Raji (cell line): ENCODE measurements around the gene FAM217A.

Source experiments
- POLR2A ChIP-seq: IDR thresholded peaks from 2 replicates; pipeline ENCODE4 v1.6.1; 2011; ENCODE audit warnings: low read depth, low read length, control low read depth; ENCODE audit not compliant: insufficient read depth

Gene FAM217A

DNA sequence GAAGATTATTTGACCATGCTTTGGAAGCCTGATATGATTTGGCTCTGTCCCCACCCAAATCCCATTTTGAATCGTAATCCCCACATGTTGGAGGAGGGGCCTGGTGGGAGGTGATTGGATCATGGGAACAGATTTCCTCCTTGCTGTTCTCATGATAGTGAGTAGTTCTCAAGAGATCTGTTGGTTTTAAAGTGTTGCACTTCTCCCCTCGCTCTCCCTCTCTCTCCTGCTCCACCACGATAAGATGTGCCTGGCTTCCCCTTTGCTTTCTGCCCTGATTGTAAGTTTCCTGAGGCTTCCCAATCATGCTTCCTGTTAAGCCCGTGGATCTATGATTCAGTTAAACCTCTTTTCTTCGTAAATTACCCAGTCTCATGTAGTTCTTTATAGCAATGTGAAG, 21.7 kb upstream of the FAM217A start:
- TF ChIP-seq POLR2A: no peak

DNA sequence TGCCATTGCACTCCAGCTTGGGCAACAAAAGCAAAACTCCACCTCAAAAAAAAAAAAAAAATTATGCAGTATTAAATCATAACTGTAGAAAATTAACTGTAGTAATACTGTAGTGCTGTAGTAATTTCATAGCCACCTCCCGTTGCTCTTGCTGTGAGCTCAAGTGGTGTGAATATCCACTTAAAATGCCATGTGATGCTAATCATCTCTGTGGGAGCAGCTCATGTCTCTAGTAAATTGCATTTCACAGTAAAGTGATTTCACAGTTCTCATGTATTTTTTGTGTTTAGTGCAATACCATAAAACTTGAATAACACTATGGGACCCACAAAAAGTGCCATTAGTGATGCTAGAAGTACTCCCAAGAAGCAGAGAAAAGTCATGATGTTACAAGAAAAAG, 14.4 kb upstream of the FAM217A start:
- TF ChIP-seq POLR2A: no peak

DNA sequence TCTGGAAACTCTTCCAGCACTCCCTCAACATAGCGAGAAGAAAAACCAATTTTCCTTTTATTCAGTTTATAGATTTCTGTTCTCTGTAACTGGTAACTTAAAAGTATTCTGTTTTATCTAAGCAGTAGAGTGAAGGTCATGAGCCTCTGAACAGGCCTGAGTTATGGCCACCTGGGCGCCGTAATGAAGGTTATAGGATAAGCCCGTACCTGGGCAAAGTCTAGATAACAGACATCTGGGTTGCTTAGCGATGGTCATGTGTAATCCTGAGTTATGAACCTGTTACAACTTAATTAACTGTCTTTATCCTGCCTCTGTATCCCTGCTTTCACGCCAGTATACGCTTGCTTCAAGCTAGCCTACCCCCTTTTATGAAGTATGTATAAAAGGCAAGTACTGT, 13.0 kb upstream of the FAM217A start:
- no peak for TF ChIP-seq POLR2A

DNA sequence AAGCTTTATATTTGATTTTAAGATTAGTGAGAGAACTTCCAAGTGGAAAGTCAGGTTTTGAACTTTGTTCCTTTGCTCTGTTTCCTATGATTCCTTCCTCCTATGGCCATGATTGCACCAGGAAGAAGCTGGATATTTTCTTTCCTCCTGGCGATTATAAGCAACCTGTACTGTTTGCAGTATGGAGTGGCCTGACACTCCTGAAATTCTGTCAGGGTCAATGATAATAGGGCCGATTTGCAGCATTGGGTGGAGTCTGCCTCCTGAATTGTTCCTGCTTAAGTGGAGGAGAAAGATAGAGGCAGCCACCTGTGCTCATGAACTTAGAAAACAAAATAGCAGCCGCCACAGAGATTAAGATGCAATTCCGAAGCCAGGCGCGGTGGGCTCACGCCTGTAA, 9.8 kb upstream of the FAM217A start:
- no peak for TF ChIP-seq POLR2A

DNA sequence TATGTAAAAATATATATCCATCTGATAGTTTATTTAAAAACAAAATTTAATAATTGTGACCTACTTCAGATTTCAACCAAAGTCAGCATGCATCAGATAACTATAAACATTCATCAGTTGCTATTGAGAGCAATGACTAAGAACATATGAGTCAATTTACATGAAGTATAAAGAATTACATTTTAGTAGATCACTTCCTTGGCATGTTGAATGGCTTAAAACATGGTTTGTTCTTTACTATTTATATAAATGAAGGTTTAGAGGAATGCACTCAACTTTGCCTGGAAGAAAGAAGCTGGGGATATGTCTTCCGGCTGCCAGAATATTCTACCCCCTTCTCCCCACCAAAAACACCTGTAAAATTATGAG, 6.4 kb upstream of the FAM217A start:
- TF ChIP-seq POLR2A: no peak

DNA sequence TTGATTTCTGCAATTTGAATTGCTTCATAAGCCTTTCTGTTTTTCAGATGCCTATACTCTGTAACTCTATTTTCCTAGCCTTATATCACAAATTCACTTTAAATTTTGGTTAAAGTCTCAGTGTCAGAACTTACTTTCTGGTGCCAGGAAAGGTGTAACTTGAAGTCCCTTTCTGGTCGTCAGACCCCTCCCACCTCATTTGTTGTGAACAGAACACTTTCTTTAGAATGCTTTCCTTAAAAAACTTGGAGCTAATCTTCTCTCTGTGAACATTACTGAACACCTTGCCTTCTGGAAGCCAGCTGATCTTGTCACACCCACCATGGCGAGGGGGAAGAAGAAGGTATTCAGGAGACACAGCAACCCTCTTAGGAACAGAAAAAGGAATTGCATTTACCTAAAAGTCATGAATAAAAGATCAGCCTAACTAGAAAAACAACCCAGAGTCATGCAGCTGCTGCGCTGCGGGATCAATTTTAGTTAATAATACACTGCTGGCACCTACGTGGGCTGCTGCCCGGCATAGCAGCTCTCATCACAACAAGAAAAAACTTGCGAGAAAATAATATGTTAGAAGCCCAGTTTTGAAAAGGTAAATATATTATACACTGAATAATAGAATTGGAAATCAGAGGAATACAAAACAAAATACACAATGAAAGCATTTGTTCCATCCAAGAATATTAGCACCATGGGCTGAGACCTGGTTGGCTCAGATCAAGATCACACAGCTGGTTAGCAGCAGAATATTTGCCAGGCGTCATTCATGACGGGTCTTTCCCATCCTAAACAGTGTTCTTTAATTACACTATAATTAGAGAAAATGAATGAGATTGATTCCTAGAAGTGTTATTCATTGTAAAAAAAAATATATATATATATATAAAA, 5.8 kb upstream of the FAM217A start:
- no peak for TF ChIP-seq POLR2A

DNA sequence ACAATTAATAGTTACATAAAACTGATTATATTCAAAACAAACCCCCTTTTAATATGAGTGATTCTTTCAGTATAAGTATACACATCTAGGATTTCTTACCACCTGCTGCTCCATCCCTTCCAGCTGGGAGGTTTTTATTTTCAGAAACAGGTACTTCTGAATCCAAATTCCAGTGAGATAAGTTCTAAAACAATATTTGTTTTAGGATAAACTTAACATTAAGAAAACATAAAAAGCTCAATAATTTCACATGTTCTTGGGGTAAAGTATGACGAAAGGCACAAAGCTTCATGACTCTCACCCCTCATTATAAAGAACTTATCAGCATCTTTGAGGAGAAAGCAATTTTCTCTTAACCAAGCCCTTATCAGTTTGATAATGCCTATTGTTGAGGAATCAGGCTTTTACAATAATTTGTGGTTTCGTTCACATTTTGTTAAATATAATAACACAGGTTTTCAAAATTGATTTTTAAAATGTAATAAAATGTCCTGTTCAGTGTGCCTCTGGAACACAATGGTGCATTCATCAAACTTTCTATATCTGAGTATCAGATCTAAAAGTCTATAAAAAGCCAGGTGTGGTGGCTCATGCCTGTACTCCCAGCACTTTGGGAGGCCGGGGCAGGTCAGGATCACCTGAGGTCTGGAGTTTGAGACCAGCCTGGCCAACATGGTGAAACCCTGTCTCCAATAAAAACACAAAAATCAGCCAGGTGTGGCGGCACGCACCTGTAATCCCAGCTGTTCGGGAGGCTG, 4.3 kb downstream of the FAM217A start:
- no peak for TF ChIP-seq POLR2A

DNA sequence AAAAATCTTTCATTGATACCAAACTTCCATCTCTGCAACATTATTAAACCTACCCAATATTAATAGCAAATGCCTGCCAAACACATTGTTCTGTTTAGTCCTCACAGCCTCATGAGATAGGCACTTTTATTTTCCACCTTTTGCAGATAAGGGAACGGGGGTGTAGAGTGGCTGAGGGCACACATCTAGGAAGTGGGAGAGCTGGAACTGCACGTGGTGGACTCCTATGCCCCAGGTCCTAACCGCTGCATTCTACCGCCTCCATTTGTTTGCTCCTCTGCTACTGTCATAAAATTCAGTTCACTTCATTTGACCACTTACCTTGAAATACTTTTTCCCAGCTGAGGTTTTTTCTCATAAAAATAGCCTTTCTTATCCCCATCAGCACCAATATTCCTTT, 7.6 kb downstream of the FAM217A start:
- no peak for TF ChIP-seq POLR2A

DNA sequence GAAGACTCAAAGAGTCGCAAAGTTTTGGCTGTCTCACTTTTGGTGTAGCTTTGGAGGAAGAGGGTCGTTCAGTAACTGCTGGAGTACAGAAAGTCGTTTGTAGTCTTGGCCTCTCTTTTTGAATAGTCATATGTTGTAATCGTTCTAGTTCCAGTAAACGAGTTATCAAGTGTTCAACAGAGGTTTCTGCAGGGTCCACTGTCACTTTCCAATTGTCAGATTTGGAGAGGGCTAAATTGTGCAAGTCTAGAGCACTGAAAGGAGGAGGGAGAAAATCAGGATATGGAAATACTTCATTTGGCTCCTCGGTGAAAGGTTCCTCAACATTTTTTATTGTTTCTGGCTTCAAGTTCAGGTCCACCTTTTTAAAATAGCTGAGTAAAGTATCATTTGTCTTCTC, 9.7 kb downstream of the FAM217A start:
- no peak for TF ChIP-seq POLR2A

DNA sequence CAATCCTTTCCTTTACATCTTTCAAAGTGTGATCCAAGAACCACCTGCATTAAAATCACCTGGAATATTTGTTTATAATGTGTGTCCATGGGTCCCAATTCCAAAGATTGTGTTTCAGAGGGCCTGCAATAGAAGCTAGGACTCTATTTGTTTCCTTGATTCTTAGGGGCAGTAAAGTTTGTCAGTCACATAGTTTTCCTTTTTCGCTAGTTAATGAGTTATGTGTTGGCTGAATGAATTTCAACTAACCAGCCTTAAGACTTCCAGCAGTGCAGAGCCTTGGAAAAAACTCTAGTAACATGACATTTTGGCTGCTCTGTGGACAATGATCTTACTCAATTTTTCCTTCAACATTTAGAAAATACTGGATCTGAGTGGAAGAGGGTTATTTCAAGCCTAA, 11.3 kb downstream of the FAM217A start:
- TF ChIP-seq POLR2A: no peak

DNA sequence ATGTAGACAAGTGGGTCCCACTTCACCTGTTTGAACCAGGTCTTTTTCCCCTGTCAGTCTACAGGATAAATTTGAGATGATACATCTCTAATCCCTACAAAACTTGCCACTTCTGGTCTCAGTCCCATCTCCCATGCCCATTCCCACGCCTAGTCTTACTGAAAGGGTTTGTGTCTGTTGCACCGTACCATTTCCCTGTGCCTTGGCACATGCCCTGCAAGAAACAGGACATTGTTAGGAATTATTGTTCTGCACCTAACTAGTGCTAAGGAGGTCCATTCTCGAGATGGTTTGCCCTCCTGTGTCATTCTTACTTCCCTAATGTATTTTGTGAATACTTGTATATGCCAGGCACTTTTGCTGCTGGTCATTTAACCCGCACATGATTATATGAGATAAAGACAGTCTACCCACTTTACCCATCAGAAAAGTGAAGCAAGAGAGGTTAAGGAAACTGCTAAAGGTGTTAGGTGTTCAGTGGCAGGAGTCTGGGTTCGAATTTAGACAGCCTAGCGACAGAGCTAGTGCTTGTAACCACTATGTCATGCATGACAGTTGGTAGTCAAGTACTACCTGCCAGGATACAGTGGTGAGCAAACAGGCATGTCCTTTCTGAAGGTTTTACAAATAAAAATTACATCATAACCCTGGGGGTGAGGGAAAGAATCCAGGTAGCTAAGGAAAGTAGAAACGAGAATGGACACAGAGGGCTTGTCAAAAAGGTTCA, 12.7 kb downstream of the FAM217A start:
- no peak for TF ChIP-seq POLR2A

DNA sequence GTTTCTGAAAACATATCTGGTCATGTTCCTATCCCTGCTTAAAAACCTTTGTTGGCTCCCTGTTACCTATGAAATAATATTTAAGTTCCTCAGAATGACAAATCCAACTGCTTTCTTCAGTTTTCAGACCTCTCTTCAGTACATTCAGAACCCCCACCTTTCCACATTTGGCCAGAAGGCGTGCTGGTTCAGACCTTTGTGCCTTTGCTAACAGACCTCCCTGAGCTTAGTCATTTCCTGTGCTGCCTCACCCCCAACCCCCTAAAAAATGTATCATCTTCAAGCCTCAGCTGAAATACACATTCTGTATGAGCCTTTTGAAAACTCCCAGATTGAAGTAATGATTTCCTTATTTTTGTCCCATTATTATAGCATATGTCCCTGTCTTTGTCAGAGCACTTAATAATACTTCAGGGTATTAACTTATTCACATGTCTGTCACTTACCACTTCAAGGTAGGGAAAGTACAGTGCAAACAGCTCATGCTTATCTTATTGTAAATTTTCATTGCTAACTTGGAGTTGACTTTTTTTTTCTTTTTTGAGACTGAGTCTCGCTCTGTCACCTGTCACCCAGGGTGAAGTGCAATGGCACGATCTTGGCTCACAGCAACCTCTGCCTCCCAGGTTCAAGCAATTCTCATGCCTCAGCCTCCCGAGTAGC, 19.7 kb downstream of the FAM217A start:
- no peak for TF ChIP-seq POLR2A

DNA sequence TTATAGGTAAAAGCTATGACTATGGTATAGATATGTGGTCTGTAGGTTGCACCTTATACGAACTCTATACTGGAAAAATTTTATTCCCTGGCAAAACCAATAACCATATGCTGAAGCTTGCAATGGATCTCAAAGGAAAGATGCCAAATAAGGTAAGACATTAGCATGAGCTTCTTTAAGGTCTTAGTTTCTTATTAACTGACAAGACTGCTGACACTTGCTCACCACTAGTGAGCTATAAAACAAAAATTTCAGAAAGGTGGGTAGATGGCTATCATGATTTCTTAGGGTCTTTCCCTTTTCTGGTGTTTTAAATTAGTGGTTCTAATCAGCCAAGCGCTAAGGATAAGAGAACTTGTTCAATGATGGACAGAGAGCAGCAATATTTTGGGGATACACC, 21.9 kb downstream of the FAM217A start:
- no peak for TF ChIP-seq POLR2A

DNA sequence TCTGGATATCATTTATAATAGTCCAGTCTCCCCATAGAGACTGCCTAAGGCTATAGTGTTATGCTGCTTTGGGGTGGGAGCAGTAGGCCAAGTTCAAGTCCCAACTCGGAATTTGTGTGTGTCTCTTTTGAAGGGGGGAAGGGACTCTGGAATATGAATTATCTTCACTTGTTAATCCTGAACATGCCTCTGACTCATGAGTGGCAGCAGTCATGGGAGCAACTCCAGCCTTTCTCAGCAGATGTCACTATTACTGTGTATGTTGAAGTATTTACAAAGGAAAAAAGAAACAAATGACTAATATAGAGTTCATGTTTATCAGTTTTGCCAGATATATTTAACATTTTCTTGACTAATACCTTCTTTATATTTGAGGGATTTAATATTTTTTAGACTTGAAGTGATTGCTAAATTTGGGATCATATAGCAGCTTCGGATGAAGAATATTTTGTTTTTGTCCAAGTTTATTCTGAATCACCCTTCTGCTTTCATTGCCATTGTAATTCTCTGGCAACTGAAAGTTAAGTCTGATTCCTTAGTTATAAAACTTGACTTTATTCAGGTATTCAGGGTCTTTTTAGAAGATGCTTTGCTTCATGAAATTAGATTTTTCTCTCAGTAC, 23.4 kb downstream of the FAM217A start:
- TF ChIP-seq POLR2A: no peak

DNA sequence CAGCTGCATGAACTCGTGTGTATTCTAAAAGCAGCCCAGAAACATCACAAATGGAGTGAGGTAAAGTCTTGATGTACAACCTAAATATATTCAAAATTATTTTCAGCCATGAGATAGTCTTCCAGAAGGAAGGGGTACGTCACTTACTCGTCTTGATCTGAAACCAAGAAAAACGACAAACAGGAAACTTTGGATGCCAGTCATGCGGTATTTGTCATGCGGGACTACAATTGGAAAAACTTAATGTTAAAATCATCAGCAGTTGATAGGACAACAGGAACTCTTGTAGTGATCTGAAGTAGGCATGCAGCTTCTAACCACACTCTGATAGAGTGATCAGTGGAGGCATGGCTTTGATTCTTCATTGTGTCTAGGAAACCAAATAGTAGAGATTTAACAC, 29.7 kb downstream of the FAM217A start:
- no peak for TF ChIP-seq POLR2A
